Spinal cord (tissue), 10 donors: Measurements from ENCODE around the gene TLR3. TPM values are rescaled to one million over a fixed set of nuclear protein-coding genes. Genes with fewer than 3 reads are reported as not detected.
A peak's percentile ranks its signal among the peaks of the same experiment; 100 is the strongest.

Source experiments
- DNase-seq, 6 donors: peaks; one replicate each; pipeline versions ENCODE4 v3.0.0 to v3.0.0-alpha.2; 2013 to 2015; ENCODE audit warnings: low spot score in 6 of 6, low read depth in 4 of 6
- H3K27ac ChIP-seq: one replicate; pipeline ENCODE4 v1.5.1; 2013; ENCODE audit warnings: low read depth, low read length, control low read depth
- H3K27me3 ChIP-seq: one replicate; pipeline ENCODE4 v1.6.1; 2013; ENCODE audit warnings: low read length; ENCODE audit not compliant: control insufficient read depth, insufficient read depth
- H3K36me3 ChIP-seq: one replicate; pipeline ENCODE4 v1.6.1; 2013; ENCODE audit warnings: low read length; ENCODE audit not compliant: control insufficient read depth, insufficient read depth
- H3K4me1 ChIP-seq: one replicate; pipeline ENCODE4 v1.6.1; 2013; ENCODE audit warnings: low read length; ENCODE audit not compliant: control insufficient read depth, insufficient read depth
- H3K4me3 ChIP-seq: one replicate; pipeline ENCODE4 v1.5.1; 2013; ENCODE audit warnings: low read depth, low read length, control low read depth
- H3K9me3 ChIP-seq: one replicate; pipeline ENCODE4 v1.6.1; 2013; ENCODE audit warnings: low read length; ENCODE audit not compliant: control insufficient read depth, insufficient read depth
- WGBS: methylation state at CpG from one replicate; pipeline ENCODE4 v1.1.5; 2013; ENCODE audit warnings: missing lambda C conversion rate; ENCODE audit not compliant: insufficient coverage; 5-methylcytosine and 5-hydroxymethylcytosine counted together
- polyA plus RNA-seq, 2 donors: library from polyadenylated mRNA; unstranded; fragments of 120-200 nt; gene quantifications; one replicate each; pipeline ENCODE4 v1.2.1, GENCODE V29; 2013; ENCODE audit not compliant: insufficient read length in 2 of 2
- total RNA-seq, 2 donors: library from RNA; depleted of rRNA in 1 of 2; stranded (reverse); fragments of 120-200 nt in 1 of 2; fragments of >200 nt in 1 of 2; gene quantifications; one replicate each; pipeline versions ENCODE4 v1.2.3 to v1.2.4, GENCODE V29; 2013 to 2014
- donor health status: healthy.

The TLR3 gene
- total and polyA plus RNA-seq, 4 donors, result 2.1 to 8.4 (median 5.1) TPM

GRCh38 chr4:186102931-186103330 lies 34.0 kb downstream of the TLR3 start:
- Histone ChIP-seq H3K36me3 (no peaks in the 10 kb centered on the region), H3K9me3 (no peaks in the 10 kb centered on the region), H3K4me1 (peaks cover 12% of the 10 kb centered on the region), H3K27me3 (peaks cover 11% of the 10 kb centered on the region), H3K4me3 (no peak overlapping the region), H3K27ac (no peak overlapping the region)
- 91% methylated on average over 12 of the region's 12 CpGs for WGBS
- no peak for DNase-seq

- H3K4me1 ChIP-seq, result peaks cover 12% of the 10 kb centered on the region
- peaks cover 11% of the 10 kb centered on the region for H3K27me3 ChIP-seq
- no peaks in the 10 kb centered on the region for H3K36me3 ChIP-seq
- WGBS, result under 1% methylated on average over 46 of the region's 57 CpGs
- H3K9me3 ChIP-seq, result no peaks in the 10 kb centered on the region
- no peak within 1 kb of the TSS for H3K27ac ChIP-seq
- peak in 2 of 6 donors; percentile 42 to 71 for DNase-seq
- peak within 1 kb of the TSS; percentile 17 for H3K4me3 ChIP-seq
Observed at GRCh38 chr4:186104114-186104889, 35.3 kb downstream of the TLR3 start, which contains the start of gene FAM149A. FAM149A (plus strand) TSS chr4:186104704.

- no peaks in the 10 kb centered on the region for H3K9me3 ChIP-seq
- peak in 1 of 6 donors; percentile 49 for DNase-seq
- peak overlapping the region; percentile 16 for H3K4me3 ChIP-seq
- WGBS, result under 1% methylated on average over 83 of the region's 83 CpGs
- no peak overlapping the region for H3K27ac ChIP-seq
- H3K27me3 ChIP-seq, result peaks cover 11% of the 10 kb centered on the region
- H3K4me1 ChIP-seq, result peaks cover 12% of the 10 kb centered on the region
- H3K36me3 ChIP-seq, result no peaks in the 10 kb centered on the region
Observed at GRCh38 chr4:186104890-186105646, 36.1 kb downstream of the TLR3 start.

GRCh38 chr4:186105647-186106321 lies 36.8 kb downstream of the TLR3 start:
- Histone ChIP-seq H3K9me3 (no peaks in the 10 kb centered on the region), H3K27ac (no peak overlapping the region), H3K36me3 (no peaks in the 10 kb centered on the region), H3K4me3 (no peak overlapping the region), H3K4me1 (peaks cover 12% of the 10 kb centered on the region), H3K27me3 (peaks cover 11% of the 10 kb centered on the region)
- peak in 2 of 6 donors; percentile 22 to 47 for DNase-seq
- whole genome bisulfite sequencing, result 4% methylated on average over 11 of the region's 17 CpGs

DNA sequence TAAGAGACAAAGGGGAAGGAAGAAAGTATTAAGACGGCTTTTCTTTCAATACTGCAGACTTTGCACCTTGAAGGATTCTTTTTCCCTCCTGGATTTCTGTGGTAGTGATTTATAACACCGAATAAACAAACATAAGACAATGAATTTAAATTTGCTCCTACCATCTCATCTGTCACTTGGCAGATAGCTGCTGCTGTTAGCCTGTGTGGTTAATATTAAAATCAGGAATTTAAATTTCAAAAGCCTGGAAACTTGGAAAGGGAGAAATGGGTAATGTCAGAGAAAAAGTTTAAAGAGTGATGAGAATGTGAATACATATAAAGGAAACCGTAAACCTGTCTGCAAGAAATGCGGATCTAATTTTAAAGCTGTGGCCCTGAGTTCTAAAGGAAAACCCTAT lies 39.0 kb downstream of the TLR3 start:
- Histone ChIP-seq H3K4me1 (peaks cover 12% of the 10 kb centered on the region), H3K9me3 (no peaks in the 10 kb centered on the region), H3K36me3 (no peaks in the 10 kb centered on the region), H3K4me3 (no peak overlapping the region), H3K27me3 (peaks cover 11% of the 10 kb centered on the region), H3K27ac (no peak overlapping the region)
- WGBS, result no CpG with 5 or more reads among the region's 4 CpGs
- peak in 1 of 6 donors; percentile 37 for DNase-seq

GRCh38 chr4:186108391-186108790 lies 39.4 kb downstream of the TLR3 start:
- no peaks in the 10 kb centered on the region for H3K36me3 ChIP-seq
- peaks cover 11% of the 10 kb centered on the region for H3K27me3 ChIP-seq
- H3K9me3 ChIP-seq, result no peaks in the 10 kb centered on the region
- WGBS, result 66% methylated on average over 3 of the region's 3 CpGs
- no peak for DNase-seq
- H3K4me3 ChIP-seq, result no peak overlapping the region
- no peak overlapping the region for H3K27ac ChIP-seq
- H3K4me1 ChIP-seq, result peaks cover 12% of the 10 kb centered on the region

DNA sequence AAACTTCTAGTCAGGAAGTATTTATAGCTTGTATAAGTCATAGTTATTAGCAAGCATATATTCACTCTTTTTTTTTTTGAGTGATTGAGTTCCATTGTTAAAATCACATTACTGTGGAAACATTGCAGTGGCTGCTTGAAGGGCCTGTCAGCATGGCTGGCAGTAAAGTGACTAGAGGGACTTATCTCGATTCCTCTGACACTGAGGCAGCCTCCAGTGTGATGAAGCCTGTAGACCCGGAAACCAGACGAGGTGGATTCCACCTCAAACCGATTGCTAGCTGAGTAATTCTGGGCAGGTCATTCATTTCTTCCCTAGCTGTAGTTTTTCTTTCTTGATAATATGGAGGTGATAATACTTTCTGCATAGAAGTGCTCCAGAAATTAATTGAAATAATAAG lies 40.3 kb downstream of the TLR3 start:
- Histone ChIP-seq H3K4me1 (peaks cover 10% of the 10 kb centered on the region), H3K4me3 (no peak overlapping the region), H3K9me3 (no peaks in the 10 kb centered on the region), H3K27me3 (peaks cover 6% of the 10 kb centered on the region), H3K27ac (no peak overlapping the region), H3K36me3 (no peaks in the 10 kb centered on the region)
- no peak for DNase-seq
- 50% methylated on average over 1 of the region's 4 CpGs for WGBS

GRCh38 chr4:186116697-186117096 lies 47.7 kb downstream of the TLR3 start:
- Histone ChIP-seq H3K9me3 (no peaks in the 10 kb centered on the region), H3K27me3 (no peaks in the 10 kb centered on the region), H3K4me3 (no peak overlapping the region), H3K4me1 (no peaks in the 10 kb centered on the region), H3K36me3 (no peaks in the 10 kb centered on the region), H3K27ac (no peak overlapping the region)
- no CpG with 5 or more reads among the region's 2 CpGs for WGBS
- no peak for DNase-seq

DNA sequence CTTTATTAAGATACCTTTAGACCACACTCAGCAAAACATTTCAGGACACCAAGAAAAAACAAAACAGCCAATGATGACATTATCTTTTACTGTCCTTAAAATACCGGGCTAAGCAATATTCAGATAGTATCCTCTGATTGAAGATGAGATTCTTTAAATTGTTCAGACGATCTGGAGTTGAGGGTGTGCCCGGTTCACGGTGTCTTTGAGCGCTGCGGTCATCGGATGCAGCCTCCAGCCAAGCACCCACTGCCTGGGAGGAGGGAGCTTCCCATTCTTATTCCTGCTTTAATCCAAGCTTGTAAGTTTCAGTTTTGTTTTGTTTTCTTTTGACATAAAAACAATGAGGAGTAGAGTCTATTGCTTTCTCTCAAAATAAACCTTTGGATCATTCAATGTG lies 49.6 kb downstream of the TLR3 start:
- Histone ChIP-seq H3K27me3 (no peaks in the 10 kb centered on the region), H3K36me3 (no peaks in the 10 kb centered on the region), H3K9me3 (no peaks in the 10 kb centered on the region), H3K4me1 (no peaks in the 10 kb centered on the region), H3K27ac (no peak overlapping the region), H3K4me3 (no peak overlapping the region)
- no peak for DNase-seq
- no CpG with 5 or more reads among the region's 7 CpGs for WGBS
